Neuronal stem cell (in vitro differentiated cells): ENCODE results near the gene DCC.

Experiments used
- DNase-seq: peaks from one replicate; pipeline ENCODE4 v3.0.0-alpha.2; 2013; ENCODE audit warnings: low spot score
- H2AFZ ChIP-seq: one replicate; pipeline ENCODE4 v1.6.1; 2013; ENCODE audit warnings: mild to moderate bottlenecking, low read length, inconsistent platforms
- H2AK5ac ChIP-seq: 2 replicates; pipeline ENCODE4 v1.6.1; 2013; ENCODE audit warnings: low read depth, mild to moderate bottlenecking, inconsistent platforms, low read length, moderate library complexity, mixed read lengths
- H2BK120ac ChIP-seq: 2 replicates; pipeline ENCODE4 v1.6.1; 2013; ENCODE audit warnings: low read depth, mild to moderate bottlenecking, inconsistent platforms, low read length, moderate library complexity, mixed read lengths
- H2BK12ac ChIP-seq: one replicate; pipeline ENCODE4 v1.6.1; 2013; ENCODE audit warnings: low read length, inconsistent platforms
- H2BK15ac ChIP-seq: 2 replicates; pipeline ENCODE4 v1.6.1; 2013; ENCODE audit warnings: mild to moderate bottlenecking, low read length, inconsistent platforms, mixed read lengths
- H2BK5ac ChIP-seq: one replicate; pipeline ENCODE4 v1.6.1; 2013; ENCODE audit warnings: inconsistent platforms, mild to moderate bottlenecking, low read length, moderate library complexity
- H3K14ac ChIP-seq: one replicate; pipeline ENCODE4 v1.6.1; 2013; ENCODE audit warnings: low read length, inconsistent platforms
- H3K18ac ChIP-seq: 2 replicates; pipeline ENCODE4 v1.6.1; 2013; ENCODE audit warnings: low read length, inconsistent platforms
- H3K23ac ChIP-seq: 2 replicates; pipeline ENCODE4 v1.6.1; 2013; ENCODE audit warnings: low read depth, mild to moderate bottlenecking, mixed read lengths, low read length, inconsistent platforms; ENCODE audit not compliant: poor library complexity
- H3K27ac ChIP-seq: replicated peaks from 3 replicates; pipeline ENCODE4 v1.5.1; 2013; ENCODE audit warnings: low read length, inconsistent platforms
- H3K27me3 ChIP-seq, 3 experiments: 2 replicates each; pipeline ENCODE4 v1.6.1; 2013; ENCODE audit warnings: low read length in 3 of 3, mild to moderate bottlenecking in 2 of 3, inconsistent platforms in 1 of 3, low read depth in 1 of 3, mixed read lengths in 1 of 3, moderate library complexity in 1 of 3; ENCODE audit not compliant: control insufficient read depth in 3 of 3, insufficient read depth in 3 of 3
- H3K36me3 ChIP-seq, 2 donors: replicated peaks in 1 of 2; 2 replicates each; pipeline ENCODE4 v1.6.1; 2013; ENCODE audit warnings: low read length in 2 of 2; ENCODE audit not compliant: control insufficient read depth in 2 of 2, insufficient read depth in 2 of 2
- H3K4ac ChIP-seq: 2 replicates; pipeline ENCODE4 v1.6.1; 2013; ENCODE audit warnings: inconsistent platforms, mild to moderate bottlenecking, low read length, moderate library complexity
- H3K4me1 ChIP-seq, 2 donors: 1 replicate in 1 of 2; 2 replicates in 1 of 2; pipeline ENCODE4 v1.6.1; 2013; ENCODE audit warnings: low read length in 2 of 2, low read depth in 1 of 2; ENCODE audit not compliant: control insufficient read depth in 2 of 2, insufficient read depth in 1 of 2
- H3K4me2 ChIP-seq: one replicate; pipeline ENCODE4 v1.6.1; 2013; ENCODE audit warnings: mild to moderate bottlenecking, low read length, inconsistent platforms; ENCODE audit not compliant: insufficient read depth, poor library complexity, severe bottlenecking
- H3K4me3 ChIP-seq, 2 donors: 2 replicates each; pipeline ENCODE4 v1.5.1; 2013; ENCODE audit warnings: low read length in 2 of 2, mild to moderate bottlenecking in 2 of 2, inconsistent platforms in 1 of 2, moderate library complexity in 1 of 2
- H3K79me1 ChIP-seq: one replicate; pipeline ENCODE4 v1.6.1; 2013; ENCODE audit warnings: low read depth, mild to moderate bottlenecking, inconsistent platforms, low read length, moderate library complexity
- H3K9ac ChIP-seq: one replicate; pipeline ENCODE4 v1.6.1; 2013; ENCODE audit warnings: mild to moderate bottlenecking, low read depth, low read length, inconsistent platforms; ENCODE audit not compliant: poor library complexity
- H3K9me3 ChIP-seq, 2 donors: replicated peaks in 1 of 2; 2 replicates each; pipeline versions ENCODE3 to v1.6.1; 2013; ENCODE audit warnings: low read length in 2 of 2, mild to moderate bottlenecking in 2 of 2, inconsistent platforms in 1 of 2, low read depth in 1 of 2, mixed read lengths in 1 of 2, moderate library complexity in 1 of 2; ENCODE audit not compliant: control insufficient read depth in 2 of 2, insufficient read depth in 1 of 2
- H4K8ac ChIP-seq: one replicate; pipeline ENCODE4 v1.6.1; 2013; ENCODE audit warnings: low read depth, mild to moderate bottlenecking, inconsistent platforms, low read length, moderate library complexity
- H4K91ac ChIP-seq: one replicate; pipeline ENCODE4 v1.6.1; 2013; ENCODE audit warnings: low read length, low read depth, mild to moderate bottlenecking, inconsistent platforms; ENCODE audit not compliant: poor library complexity
- WGBS, 2 donors: extraction: QIAGEN DNeasy Blood & Tissue Kit; methylation state at CpG; one replicate each; pipeline ENCODE4 v1.1.7; 2013; ENCODE audit warnings: missing lambda C conversion rate in 2 of 2, mixed read lengths in 1 of 2; ENCODE audit not compliant: insufficient read length in 2 of 2, insufficient replicate concordance in 1 of 2; ENCODE audit errors: extremely low coverage in 2 of 2; 5-methylcytosine and 5-hydroxymethylcytosine counted together

The DCC gene

GRCh38 chr18:53490019-53490418 lies 1150.0 kb downstream of the DCC start:
- no CpG with 5 or more reads among the region's 2 CpGs for WGBS, 2 donors
- peaks cover 0 to 12% of the 10 kb centered on the region in 2 donors for H3K9me3 ChIP-seq
- no peak overlapping the region for H2AK5ac ChIP-seq
- no peaks in the 10 kb centered on the region for H3K4me1 ChIP-seq
- no peak overlapping the region for H2BK120ac ChIP-seq
- no peak overlapping the region for H2BK5ac ChIP-seq
- no peak overlapping the region for H3K14ac ChIP-seq
- H3K4me3 ChIP-seq: no peak overlapping the region
- H3K79me1 ChIP-seq: no peaks in the 10 kb centered on the region
- H3K27ac ChIP-seq: no peak overlapping the region
- H3K4me2 ChIP-seq: no peak overlapping the region
- no peaks in the 10 kb centered on the region for H3K36me3 ChIP-seq
- no peak overlapping the region for H3K18ac ChIP-seq
- no peak for DNase-seq
- H3K4ac ChIP-seq: no peak overlapping the region
- H3K23ac ChIP-seq: no peak overlapping the region
- no peaks in the 10 kb centered on the region for H3K27me3 ChIP-seq
- no peak overlapping the region for H4K91ac ChIP-seq
- no peak overlapping the region for H3K9ac ChIP-seq
- no peak overlapping the region for H2BK15ac ChIP-seq
- no peak overlapping the region for H2BK12ac ChIP-seq
- H4K8ac ChIP-seq: no peak overlapping the region
- H2AFZ ChIP-seq: no peak overlapping the region

DNA sequence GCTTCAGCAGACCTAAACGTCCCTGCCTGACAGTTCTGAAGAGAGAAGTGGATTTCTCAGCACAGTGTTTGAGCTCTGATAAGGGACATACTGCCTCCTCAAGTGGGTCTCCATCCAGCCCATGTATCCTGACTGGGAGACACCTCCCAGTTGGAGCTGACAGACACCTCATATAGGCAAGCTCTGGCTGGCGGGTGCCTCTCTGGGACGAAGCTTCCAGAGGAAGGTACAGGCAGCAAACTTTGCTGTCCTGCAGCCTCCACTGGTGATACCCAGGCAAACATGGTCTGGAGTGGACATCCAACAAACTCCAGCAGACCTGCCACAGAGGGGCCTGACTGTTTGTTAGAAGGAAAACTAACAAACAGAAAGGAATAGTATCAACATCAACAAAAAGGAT lies 1156.0 kb downstream of the DCC start:
- Histone ChIP-seq H3K4me3 (no peak overlapping the region), H3K4me1 (peaks cover 0 to 6% of the 10 kb centered on the region in 2 donors), H3K27me3 (no peaks in the 10 kb centered on the region), H2AK5ac (no peak overlapping the region), H4K91ac (peak overlapping the region; percentile 12), H3K9me3 (peaks cover 0 to 21% of the 10 kb centered on the region in 2 donors), H3K79me1 (no peaks in the 10 kb centered on the region), H3K23ac (no peak overlapping the region), H3K4me2 (no peak overlapping the region), H4K8ac (no peak overlapping the region), H2BK12ac (no peak overlapping the region), H3K18ac (no peak overlapping the region), H3K4ac (no peak overlapping the region), H3K27ac (no peak overlapping the region), H2BK5ac (no peak overlapping the region), H2BK120ac (no peak overlapping the region), H3K36me3 (no peaks in the 10 kb centered on the region), H2BK15ac (no peak overlapping the region), H3K9ac (no peak overlapping the region), H3K14ac (no peak overlapping the region), H2AFZ (no peak overlapping the region)
- WGBS, 2 donors: no CpG with 5 or more reads among the region's 3 CpGs
- no peak for DNase-seq

DNA sequence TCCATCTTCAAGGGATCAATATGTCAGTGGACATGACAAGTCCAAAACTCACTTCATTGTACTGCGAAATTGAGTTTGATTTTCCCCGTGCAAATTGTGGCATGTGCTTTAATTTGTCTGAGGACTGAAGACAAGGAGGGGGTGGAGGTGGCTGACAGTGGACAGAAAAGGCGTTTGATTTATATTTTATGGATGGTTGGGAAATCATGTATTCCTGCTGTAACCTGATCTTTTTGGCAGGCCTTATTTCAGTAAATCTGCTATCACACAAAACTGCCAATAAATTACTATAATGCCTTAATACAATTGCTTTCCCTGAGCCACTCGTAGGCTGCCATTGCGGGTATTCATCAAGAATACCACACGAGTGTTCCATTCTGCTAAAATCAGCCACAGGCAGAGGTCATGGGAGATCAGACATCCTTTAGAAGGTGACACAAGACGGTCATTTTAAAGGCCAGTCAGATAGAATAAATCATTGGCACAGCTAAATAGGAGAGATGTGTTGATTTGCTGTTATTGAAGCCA lies 1164.0 kb downstream of the DCC start:
- H2BK120ac ChIP-seq: no peak overlapping the region
- no peak overlapping the region for H3K14ac ChIP-seq
- DNase-seq: no peak
- no peak overlapping the region for H4K91ac ChIP-seq
- no peak overlapping the region for H3K4ac ChIP-seq
- H2AFZ ChIP-seq: peak overlapping the region; percentile 18
- H3K36me3 ChIP-seq: no peaks in the 10 kb centered on the region
- no peak overlapping the region for H3K9ac ChIP-seq
- no peak overlapping the region for H4K8ac ChIP-seq
- no peak overlapping the region for H3K4me3 ChIP-seq
- no CpG with 5 or more reads among the region's 7 CpGs for WGBS, 2 donors
- H3K79me1 ChIP-seq: no peaks in the 10 kb centered on the region
- peaks cover 0 to 6% of the 10 kb centered on the region in 2 donors for H3K9me3 ChIP-seq
- no peak overlapping the region for H2BK5ac ChIP-seq
- H3K27me3 ChIP-seq: no peaks in the 10 kb centered on the region
- no peak overlapping the region for H3K18ac ChIP-seq
- no peak overlapping the region for H2BK12ac ChIP-seq
- no peak overlapping the region for H3K23ac ChIP-seq
- H3K4me1 ChIP-seq: no peaks in the 10 kb centered on the region
- no peak overlapping the region for H3K4me2 ChIP-seq
- H2BK15ac ChIP-seq: no peak overlapping the region
- H2AK5ac ChIP-seq: no peak overlapping the region
- no peak overlapping the region for H3K27ac ChIP-seq

- H3K79me1 ChIP-seq: no peaks in the 10 kb centered on the region
- H2BK5ac ChIP-seq: no peak overlapping the region
- no peak overlapping the region for H2BK120ac ChIP-seq
- no peak overlapping the region for H2AK5ac ChIP-seq
- H3K27ac ChIP-seq: no peak overlapping the region
- no peak overlapping the region for H3K4ac ChIP-seq
- H2BK12ac ChIP-seq: no peak overlapping the region
- H3K27me3 ChIP-seq: no peaks in the 10 kb centered on the region
- H3K4me3 ChIP-seq: no peak overlapping the region
- H3K9ac ChIP-seq: no peak overlapping the region
- no peak overlapping the region for H3K18ac ChIP-seq
- no peak overlapping the region for H2BK15ac ChIP-seq
- no peak overlapping the region for H4K91ac ChIP-seq
- H3K23ac ChIP-seq: no peak overlapping the region
- H3K36me3 ChIP-seq: no peaks in the 10 kb centered on the region
- H3K14ac ChIP-seq: no peak overlapping the region
- WGBS, 2 donors: no CpG with 5 or more reads among the region's 3 CpGs
- DNase-seq: no peak
- no peak overlapping the region for H4K8ac ChIP-seq
- H2AFZ ChIP-seq: no peak overlapping the region
- no peak overlapping the region for H3K4me2 ChIP-seq
- H3K4me1 ChIP-seq: no peaks in the 10 kb centered on the region
- peaks cover 0 to 10% of the 10 kb centered on the region in 2 donors for H3K9me3 ChIP-seq
These were observed 1168.5 kb downstream of the DCC start for GRCh38 chr18:53508529-53508928.
